ENCODE results near the gene ALOX15. TPM values are rescaled to one million over a fixed set of nuclear protein-coding genes. Genes with fewer than 3 reads are reported as not detected.

Gene ALOX15
- total and polyA plus RNA-seq, 2 donors (not counting 1 experiment from before 2014, with no cell fraction given) = not detected

- Histone ChIP-seq H3K9me3 (ENCODE audit: control insufficient read depth, insufficient read depth, low read depth, low read length) (no peaks in the 10 kb centered on the region), H3K79me2 (ENCODE audit: control insufficient read depth, insufficient read depth, low read length) (no peaks in the 10 kb centered on the region), H3K4me2 (ENCODE audit: extremely low read depth, insufficient read depth, low read length) (no peak overlapping the region), H2AFZ (ENCODE audit: low read length) (no peak overlapping the region), H3K4me1 (ENCODE audit: control insufficient read depth, extremely low read depth, insufficient read depth, low read length) (no peaks in the 10 kb centered on the region), H4K20me1 (ENCODE audit: control insufficient read depth, extremely low read depth, insufficient read depth, low read length) (no peaks in the 10 kb centered on the region), H3K36me3 (ENCODE audit: control insufficient read depth, insufficient read depth, low read length) (no peaks in the 10 kb centered on the region), H3K27ac (ENCODE audit: insufficient read depth, low read length) (no peak overlapping the region), H3K27me3 (ENCODE audit: control insufficient read depth, insufficient read depth, low read length) (peaks cover 28% of the 10 kb centered on the region), H3K9ac (ENCODE audit: insufficient read depth, low read length) (no peak overlapping the region), H3K4me3 (replicated peaks in 1 of 4; ENCODE audit: control extremely low read depth in 1 of 4, insufficient read depth in 1 of 4, low read depth in 3 of 4, low read length in 4 of 4) (peak overlapping the region in 1 of 4 experiments; percentile 34)
- no peak for DNase-seq (ENCODE audit: low read depth in 2 of 2)
- no peak for TF ChIP-seq EZH2 (IDR thresholded peaks at IDR 0.05; ENCODE audit: low read length, missing control alignments)
- TF ChIP-seq CTCF (conservative IDR thresholded peaks at IDR 0.05 in 1 of 2, IDR thresholded peaks at IDR 0.05 in 1 of 2; ENCODE audit: low read depth in 1 of 2, low read length in 2 of 2) = no peak
Measured at GRCh38 chr17:4584917-4585637, 56.4 kb downstream of the ALOX15 start.

- Histone ChIP-seq H3K36me3 (ENCODE audit: control insufficient read depth, insufficient read depth, low read length) (no peaks in the 10 kb centered on the region), H3K4me3 (replicated peaks in 1 of 4; ENCODE audit: control extremely low read depth in 1 of 4, insufficient read depth in 1 of 4, low read depth in 3 of 4, low read length in 4 of 4) (peak within 1 kb of the TSS in 1 of 4 experiments; percentile 42), H3K27ac (ENCODE audit: insufficient read depth, low read length) (no peak within 1 kb of the TSS), H3K4me1 (ENCODE audit: control insufficient read depth, extremely low read depth, insufficient read depth, low read length) (no peaks in the 10 kb centered on the region), H3K9ac (ENCODE audit: insufficient read depth, low read length) (no peak within 1 kb of the TSS), H3K9me3 (ENCODE audit: control insufficient read depth, insufficient read depth, low read depth, low read length) (no peaks in the 10 kb centered on the region), H3K79me2 (ENCODE audit: control insufficient read depth, insufficient read depth, low read length) (no peaks in the 10 kb centered on the region), H4K20me1 (ENCODE audit: control insufficient read depth, extremely low read depth, insufficient read depth, low read length) (no peaks in the 10 kb centered on the region), H3K27me3 (ENCODE audit: control insufficient read depth, insufficient read depth, low read length) (peaks cover 28% of the 10 kb centered on the region), H2AFZ (ENCODE audit: low read length) (no peak within 1 kb of the TSS), H3K4me2 (ENCODE audit: extremely low read depth, insufficient read depth, low read length) (no peak within 1 kb of the TSS)
- DNase-seq (ENCODE audit: low read depth in 2 of 2) = no peak
- TF ChIP-seq EZH2 (IDR thresholded peaks at IDR 0.05; ENCODE audit: low read length, missing control alignments) (peak; percentile 11), CTCF (conservative IDR thresholded peaks at IDR 0.05 in 1 of 2, IDR thresholded peaks at IDR 0.05 in 1 of 2; ENCODE audit: low read depth in 1 of 2, low read length in 2 of 2) (no peak)
Measured at GRCh38 chr17:4584101-4584916, 57.2 kb downstream of the ALOX15 start, which contains the start of gene SMTNL2. Gene SMTNL2 (plus strand): TSS chr17:4584529. CDS start chr17:4584606, 77 bp downstream.

- peak; percentile 21 to 51 for TF ChIP-seq CTCF (conservative IDR thresholded peaks at IDR 0.05 in 1 of 2, IDR thresholded peaks at IDR 0.05 in 1 of 2; ENCODE audit: low read depth in 1 of 2, low read length in 2 of 2)
- peak; percentile 93 for TF ChIP-seq EZH2 (IDR thresholded peaks at IDR 0.05; ENCODE audit: low read length, missing control alignments)
- H2AFZ ChIP-seq (ENCODE audit: low read length) = no peak overlapping the region
- H3K4me1 ChIP-seq (ENCODE audit: control insufficient read depth, extremely low read depth, insufficient read depth, low read length) = no peaks in the 10 kb centered on the region
- H3K79me2 ChIP-seq (ENCODE audit: control insufficient read depth, insufficient read depth, low read length) = no peaks in the 10 kb centered on the region
- peak overlapping the region in 1 of 4 experiments; percentile 42 for H3K4me3 ChIP-seq (replicated peaks in 1 of 4; ENCODE audit: control extremely low read depth in 1 of 4, insufficient read depth in 1 of 4, low read depth in 3 of 4, low read length in 4 of 4)
- no peak overlapping the region for H3K27ac ChIP-seq (ENCODE audit: insufficient read depth, low read length)
- H3K9me3 ChIP-seq (ENCODE audit: control insufficient read depth, insufficient read depth, low read depth, low read length) = no peaks in the 10 kb centered on the region
- no peak for DNase-seq (ENCODE audit: low read depth in 2 of 2)
- no peaks in the 10 kb centered on the region for H4K20me1 ChIP-seq (ENCODE audit: control insufficient read depth, extremely low read depth, insufficient read depth, low read length)
- no peaks in the 10 kb centered on the region for H3K36me3 ChIP-seq (ENCODE audit: control insufficient read depth, insufficient read depth, low read length)
- H3K27me3 ChIP-seq (ENCODE audit: control insufficient read depth, insufficient read depth, low read length) = peaks cover 28% of the 10 kb centered on the region
- no peak overlapping the region for H3K4me2 ChIP-seq (ENCODE audit: extremely low read depth, insufficient read depth, low read length)
- no peak overlapping the region for H3K9ac ChIP-seq (ENCODE audit: insufficient read depth, low read length)
Measured at GRCh38 chr17:4583782-4584100, 57.7 kb downstream of the ALOX15 start.
